ENCODE measurements around the gene LHPP.

The LHPP gene

GRCh38 chr10:124619195-124619594 is 157.6 kb downstream of the LHPP start:
- CTCF ChIA-PET, result interaction anchor here (0.7 kb wide), 1 partner anchor 64 kb away, joined by 3 read pairs; no protein-coding TSS in a partner anchor
- Histone ChIP-seq H3K4me1 (ENCODE audit: control insufficient read depth, insufficient read depth, low read length) (no peaks in the 10 kb centered on the region; the same call in 1 of the 2 replicates), H3K9me3 (ENCODE audit: control insufficient read depth, insufficient read depth, low read depth, low read length) (no peaks in the 10 kb centered on the region), H3K4me3 (ENCODE audit: low read depth, low read length) (no peak overlapping the region), H3K27ac (ENCODE audit: extremely low read depth, low read depth, low read length) (no peak overlapping the region), H3K36me3 (ENCODE audit: control insufficient read depth in 2 of 2, insufficient read depth in 1 of 2, low read length in 2 of 2) (peaks cover 0 to 6% of the 10 kb centered on the region in 2 experiments; a peak in 1 of 3 replicates)
- TF ChIP-seq ZNF837 (tag by site-specific recombination; IDR thresholded peaks at IDR 0.05) (no peak), ZNF596 (tag by site-specific recombination; IDR thresholded peaks at IDR 0.05) (no peak), HOXD13 (CRISPR knock-in tag; IDR thresholded peaks at IDR 0.05; ENCODE audit: borderline replicate concordance) (no peak), ZNF670 (tag by site-specific recombination; IDR thresholded peaks at IDR 0.05; ENCODE audit: low read depth) (no peak), ZNF626 (tag by site-specific recombination; IDR thresholded peaks at IDR 0.05) (no peak), ZNF585B (tag by site-specific recombination; IDR thresholded peaks at IDR 0.05) (no peak), ZNF148 (tag by site-specific recombination; IDR thresholded peaks at IDR 0.05; ENCODE audit: borderline replicate concordance) (no peak), ZNF704 (tag by site-specific recombination; IDR thresholded peaks at IDR 0.05) (no peak), ZNF701 (tag by site-specific recombination; IDR thresholded peaks at IDR 0.05) (no peak), ZNF777 (tag by site-specific recombination; IDR thresholded peaks at IDR 0.05; ENCODE audit: borderline replicate concordance) (no peak), ZNF280C (tag by site-specific recombination; IDR thresholded peaks at IDR 0.05) (no peak), ZSCAN16 (tag by site-specific recombination; IDR thresholded peaks at IDR 0.05) (no peak), ZNF623 (tag by site-specific recombination; IDR thresholded peaks at IDR 0.05) (no peak), REST (tag by site-specific recombination; IDR thresholded peaks at IDR 0.05) (no peak), ZBTB17 (tag by site-specific recombination; IDR thresholded peaks at IDR 0.05) (no peak), ZNF341 (tag by site-specific recombination; IDR thresholded peaks at IDR 0.05; ENCODE audit: low read depth) (no peak), ZNF76 (tag by site-specific recombination; IDR thresholded peaks at IDR 0.05; ENCODE audit: borderline replicate concordance, low read depth) (no peak)
- POLR2A ChIA-PET, result no interaction called here
